ENCODE results near the gene CHCT1.
A peak's percentile ranks its signal among the peaks of the same experiment; 100 is the strongest.
"Not testable (repeated sequence)": the region's sequence is repeated elsewhere in the genome, so short reads cannot be mapped to it uniquely, and the experiment has no call there.

CHCT1 gene

DNA sequence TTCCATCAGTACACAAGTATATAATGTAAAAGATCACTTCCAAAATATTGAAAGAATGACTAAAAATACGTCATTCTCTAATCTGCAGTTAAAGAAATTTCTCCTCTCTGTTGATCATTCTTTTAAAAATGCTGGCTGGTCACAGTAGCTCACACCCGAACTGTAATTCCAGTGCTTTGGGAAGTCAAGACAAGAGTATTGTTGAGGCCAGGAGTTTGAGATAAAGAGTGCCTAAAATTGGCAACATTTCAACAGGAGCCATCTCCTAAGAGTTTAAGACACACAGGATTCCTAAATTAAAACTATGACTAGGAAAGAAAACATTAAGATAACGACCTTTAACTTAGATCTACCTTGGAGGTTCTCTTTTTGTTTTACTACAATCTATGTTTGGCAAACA lies 25.9 kb upstream of the CHCT1 start:
- no peak for DNase-seq (ENCODE audit: low read depth)
- no peak overlapping the region for H3K4me3 ChIP-seq (ENCODE audit: low read depth, low read length)

DNA sequence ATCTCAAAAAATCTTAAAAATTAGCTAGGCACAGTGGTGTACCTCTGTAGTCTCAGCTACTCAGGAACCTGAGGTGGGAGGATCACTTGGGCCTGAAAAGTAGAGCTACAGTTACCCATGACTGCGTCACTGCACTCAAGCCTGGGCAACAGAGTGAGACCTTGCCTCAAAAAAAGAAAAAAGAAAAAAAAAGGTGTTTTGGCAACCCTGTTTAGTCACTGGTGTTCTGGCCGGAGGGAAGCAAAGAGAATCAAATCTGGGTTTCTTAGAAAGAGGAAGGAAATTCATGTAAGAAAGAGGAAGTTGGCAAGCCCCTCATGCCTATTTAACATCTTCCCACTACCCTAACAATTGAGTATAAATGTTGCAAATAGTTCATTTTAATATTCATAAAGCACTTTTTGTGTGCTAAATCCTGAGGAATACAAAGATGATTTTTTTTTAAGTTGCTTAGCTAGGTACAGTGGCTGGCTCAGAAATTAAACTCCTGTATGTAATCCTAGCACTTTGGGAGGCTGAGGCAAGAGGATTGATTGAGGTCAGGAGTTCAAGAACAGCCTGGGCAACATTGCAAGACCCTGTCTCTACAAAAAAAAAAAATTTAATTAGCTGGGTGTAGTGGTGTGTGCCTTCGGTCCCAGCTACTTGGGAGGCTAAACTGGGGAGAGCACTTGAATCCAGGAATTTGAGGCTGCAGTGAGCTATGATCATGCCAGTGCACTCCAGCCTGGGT lies 23.9 kb upstream of the CHCT1 start:
- no peak overlapping the region for H3K4me3 ChIP-seq (ENCODE audit: low read depth, low read length)
- DNase-seq (ENCODE audit: low read depth) = no peak

DNA sequence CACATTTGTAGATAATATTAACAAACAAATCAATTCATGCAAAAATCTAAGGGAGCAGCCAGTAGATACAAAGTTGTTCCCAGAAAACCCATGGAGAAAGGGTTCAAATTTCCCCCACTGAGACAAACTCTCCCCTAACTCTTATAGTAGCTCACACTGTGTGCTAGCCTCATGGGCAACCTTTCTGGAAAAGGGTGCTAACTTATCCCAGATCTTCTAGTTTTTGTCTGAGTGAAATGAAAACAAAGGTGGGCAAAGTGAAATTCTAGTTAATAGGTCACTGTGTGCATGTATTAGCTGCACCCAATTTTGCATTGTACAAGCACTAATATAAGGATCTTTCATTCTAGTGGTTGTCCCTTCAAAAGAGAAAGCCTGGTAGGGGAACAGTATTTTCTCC lies 20.5 kb upstream of the CHCT1 start:
- DNase-seq (ENCODE audit: low read depth) = no peak
- no peak overlapping the region for H3K4me3 ChIP-seq (ENCODE audit: low read depth, low read length)

DNA sequence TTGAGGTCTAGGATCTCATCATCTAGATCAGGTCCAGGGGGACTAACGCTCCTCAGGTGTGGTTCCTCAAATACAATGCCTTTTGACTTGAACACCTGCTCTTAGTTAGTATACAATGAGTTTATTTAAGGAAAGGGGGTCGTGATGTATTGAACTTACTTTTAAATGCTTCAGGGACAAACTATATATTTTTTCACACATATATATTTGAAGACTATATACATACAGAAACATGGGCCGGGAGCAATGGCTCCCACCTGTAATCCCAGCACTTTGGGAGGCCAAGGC lies 18.8 kb upstream of the CHCT1 start:
- H3K4me3 ChIP-seq (ENCODE audit: low read depth, low read length) = no peak overlapping the region
- DNase-seq (ENCODE audit: low read depth) = no peak

DNA sequence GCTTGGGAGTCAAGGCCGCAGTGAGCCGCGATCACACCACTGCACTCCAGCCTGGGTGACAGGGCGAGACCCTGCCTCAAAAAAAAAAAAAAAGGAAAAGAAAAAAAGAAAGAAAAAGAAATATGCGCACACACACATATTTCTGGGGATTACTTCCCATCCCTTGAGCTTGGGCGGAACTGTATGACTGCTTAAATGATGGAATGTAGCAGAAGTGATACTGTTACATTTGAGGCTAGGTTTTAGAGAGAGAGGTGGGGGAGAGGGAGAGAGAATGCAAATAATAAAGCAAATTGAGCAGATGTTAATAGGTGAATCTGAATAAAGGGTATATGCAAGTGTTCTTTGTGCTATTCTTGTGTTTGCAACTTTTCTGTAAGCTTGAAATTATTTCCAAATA lies 18.3 kb upstream of the CHCT1 start:
- no peak overlapping the region for H3K4me3 ChIP-seq (ENCODE audit: low read depth, low read length)
- no peak for DNase-seq (ENCODE audit: low read depth)

DNA sequence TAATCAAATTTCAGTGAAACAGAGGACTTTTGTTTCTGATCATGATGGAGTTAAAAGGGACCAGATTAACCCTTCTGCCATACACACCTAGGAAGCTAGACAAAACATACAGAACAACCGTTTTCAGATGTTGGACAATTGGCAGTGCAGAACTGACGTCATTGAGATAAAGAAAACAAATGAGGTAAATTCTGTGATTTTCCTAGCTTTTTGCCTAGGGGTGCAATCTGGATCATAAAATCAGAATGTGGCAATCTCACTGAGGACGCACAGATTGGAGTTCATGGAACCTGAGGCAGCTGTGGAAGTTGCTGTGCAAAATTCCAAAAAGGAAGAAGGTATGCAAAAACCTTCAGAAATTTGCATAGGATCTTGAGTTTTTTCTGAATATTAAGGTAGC lies 15.4 kb upstream of the CHCT1 start:
- no peak for DNase-seq (ENCODE audit: low read depth)
- H3K4me3 ChIP-seq (ENCODE audit: low read depth, low read length) = no peak overlapping the region

DNA sequence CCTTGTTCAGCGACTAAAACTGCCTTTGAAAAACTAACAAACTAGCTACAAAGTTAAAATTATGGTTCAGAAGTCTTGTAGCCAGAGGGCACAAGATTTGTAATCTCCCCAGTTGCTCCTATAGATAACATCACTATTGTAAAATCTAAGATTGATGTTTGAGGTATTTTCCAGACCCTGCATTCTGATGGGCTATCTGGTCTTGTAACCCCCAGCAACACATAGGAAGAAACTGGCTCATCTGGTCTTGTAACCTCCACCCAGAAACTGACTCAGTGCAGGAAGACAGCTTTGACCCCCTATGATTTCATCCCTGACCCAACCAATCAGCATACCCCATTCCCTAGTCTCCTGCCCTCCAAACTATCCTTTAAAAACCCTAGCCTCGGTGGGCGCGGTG lies 12.3 kb upstream of the CHCT1 start:
- H3K4me3 ChIP-seq (ENCODE audit: low read depth, low read length) = no peak overlapping the region
- DNase-seq (ENCODE audit: low read depth) = no peak

DNA sequence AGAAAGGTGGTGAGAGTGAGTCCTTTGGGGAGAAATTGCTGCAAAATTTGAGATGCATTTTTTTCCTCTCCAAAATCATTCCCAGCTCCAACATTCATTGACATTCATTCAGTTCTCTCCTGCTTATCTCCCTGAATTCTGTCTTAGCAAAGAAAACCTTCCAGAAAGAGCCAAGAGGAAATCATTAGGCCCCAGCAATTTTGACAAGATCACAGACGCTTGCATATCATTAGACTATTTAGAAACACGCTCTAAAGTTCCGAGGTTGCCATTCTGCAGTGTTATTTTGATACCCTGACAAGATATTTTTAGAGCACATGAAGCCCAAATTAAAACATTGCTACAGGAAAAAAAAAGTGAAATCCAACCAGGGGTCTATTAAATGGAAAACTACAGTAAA lies 9.6 kb upstream of the CHCT1 start:
- no peak for DNase-seq (ENCODE audit: low read depth)
- no peak overlapping the region for H3K4me3 ChIP-seq (ENCODE audit: low read depth, low read length)

DNA sequence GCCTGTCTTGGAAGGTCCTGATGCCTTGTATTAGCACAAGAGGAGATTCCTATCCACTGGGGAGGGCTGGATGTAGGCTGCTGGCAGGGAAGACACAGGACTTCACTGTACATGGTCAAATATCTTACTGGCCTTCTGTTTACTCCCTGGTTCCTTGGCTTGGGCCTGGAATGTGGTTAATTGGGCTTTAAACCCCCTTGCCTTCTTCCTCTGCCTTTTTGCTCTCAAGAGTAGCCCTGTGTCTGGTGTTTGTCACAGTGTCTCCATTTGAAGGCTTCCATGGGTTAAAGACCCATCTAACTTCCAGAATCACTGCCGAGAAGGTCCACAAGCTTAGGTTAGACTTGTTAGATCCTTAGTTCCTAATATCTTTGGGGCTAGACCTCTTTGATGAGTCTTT lies 7.1 kb upstream of the CHCT1 start:
- no peak overlapping the region for H3K4me3 ChIP-seq (ENCODE audit: low read depth, low read length)
- no peak for DNase-seq (ENCODE audit: low read depth)

DNA sequence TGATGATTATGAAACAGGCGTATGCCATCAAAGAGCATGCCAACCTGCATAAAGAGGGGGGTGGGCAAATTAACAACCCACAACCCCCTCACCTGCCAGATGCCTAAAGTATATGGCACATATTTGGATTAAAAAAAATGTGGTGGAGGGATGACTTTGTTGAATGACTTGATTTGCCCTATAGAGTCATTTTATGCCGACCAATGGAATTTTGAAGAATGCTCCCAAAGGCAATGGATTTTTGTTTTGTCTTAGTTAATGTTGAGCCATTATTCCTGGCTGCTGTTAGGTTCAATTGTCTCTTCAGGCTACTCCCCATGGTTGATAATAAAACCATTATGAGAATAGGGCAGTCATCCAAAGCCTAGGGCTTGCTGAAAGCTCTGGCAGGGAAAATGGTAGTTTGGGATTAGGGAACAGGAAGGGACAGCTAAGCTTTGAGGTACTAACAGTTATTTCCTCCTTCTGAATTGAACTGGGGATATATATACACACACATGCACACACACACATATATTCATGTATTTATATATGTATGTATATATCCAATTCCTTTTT lies 5.8 kb upstream of the CHCT1 start:
- no peak for DNase-seq (ENCODE audit: low read depth)
- no peak overlapping the region for H3K4me3 ChIP-seq (ENCODE audit: low read depth, low read length)

DNA sequence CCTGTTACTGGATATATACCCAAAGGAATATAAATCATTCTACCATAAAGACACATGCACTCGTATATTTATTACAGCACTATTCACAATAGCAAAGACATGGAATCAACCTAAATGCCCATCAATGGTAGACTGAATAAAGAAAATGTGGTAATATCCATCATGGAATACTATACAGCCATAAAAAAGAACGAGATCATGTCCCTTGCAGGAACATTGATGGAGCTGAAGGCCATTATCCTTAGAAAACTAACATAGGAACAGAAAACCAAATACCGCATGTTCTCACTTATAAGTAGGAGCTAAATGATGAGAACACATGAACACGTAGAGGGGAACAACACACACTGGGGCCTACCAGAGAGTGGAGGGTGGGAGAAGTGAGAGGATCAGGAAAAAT lies 3.3 kb upstream of the CHCT1 start:
- H3K4me3 ChIP-seq (ENCODE audit: low read depth, low read length); DNase-seq (ENCODE audit: low read depth): not testable (repeated sequence)

DNA sequence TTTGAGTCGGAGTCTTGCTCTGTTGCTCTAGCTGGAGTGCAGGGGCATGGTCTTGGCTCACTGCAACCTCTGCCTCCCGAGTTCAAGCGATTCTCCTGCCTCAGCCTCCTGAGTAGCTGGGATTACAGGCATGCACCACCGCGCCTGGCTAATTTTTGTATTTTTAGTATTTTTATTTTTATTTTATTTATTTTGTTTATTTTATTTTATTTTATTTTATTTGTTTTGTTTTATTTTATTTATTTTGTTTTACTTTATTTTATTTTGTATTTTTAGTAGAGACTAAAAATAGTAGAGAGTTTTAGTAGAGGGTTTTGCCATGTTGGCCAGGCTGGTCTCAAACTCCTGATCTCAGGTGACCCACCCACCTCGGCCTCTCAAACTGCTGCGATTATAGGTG lies 2.4 kb upstream of the CHCT1 start:
- DNase-seq (ENCODE audit: low read depth); H3K4me3 ChIP-seq (ENCODE audit: low read depth, low read length): not testable (repeated sequence)

DNA sequence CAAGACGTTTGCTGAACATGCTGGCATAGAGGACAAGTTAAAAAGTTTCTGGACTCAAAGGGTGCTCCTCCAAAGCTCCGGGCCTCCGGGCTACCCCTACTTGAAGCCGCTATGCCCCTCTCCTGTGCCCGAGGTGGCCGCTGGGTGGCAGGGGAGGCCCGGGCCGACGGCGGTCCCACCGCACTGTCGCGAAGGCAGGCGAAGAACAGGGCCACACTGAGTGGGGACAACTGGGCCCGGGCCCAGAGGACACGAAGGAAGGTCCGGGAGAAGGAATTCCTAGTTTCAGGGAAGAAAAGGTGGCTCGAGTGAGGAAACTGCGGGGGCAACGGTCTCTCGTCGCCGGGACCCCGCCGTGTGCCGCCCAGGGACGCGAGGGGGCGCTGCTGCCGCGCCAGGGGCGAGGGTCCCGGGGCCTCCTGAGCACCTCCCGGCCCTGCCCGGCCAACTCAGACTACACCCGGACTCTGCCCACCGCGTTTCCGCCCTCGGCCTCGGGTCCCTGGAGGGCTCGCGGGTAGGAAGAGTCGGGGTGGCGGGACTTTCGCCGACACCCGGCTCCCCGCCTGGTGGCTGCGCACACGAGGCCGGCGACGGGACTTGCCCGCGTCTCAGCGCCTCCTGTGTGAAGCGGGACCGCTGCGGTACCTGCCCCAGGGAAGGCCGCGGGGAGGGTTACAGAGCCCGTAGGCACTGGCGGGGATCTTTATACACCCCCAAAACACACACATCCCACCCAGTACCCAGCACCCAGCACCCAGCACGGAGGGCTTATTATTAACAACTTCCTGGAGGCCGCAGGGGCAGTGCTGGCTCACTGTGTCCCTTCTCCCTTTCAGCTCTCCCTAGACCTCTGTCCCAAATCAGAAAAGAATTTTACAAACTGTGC lies 772 bp upstream of the CHCT1 start:
- H3K4me3 ChIP-seq (ENCODE audit: low read depth, low read length) = peak overlapping the region; percentile 53
- no peak for DNase-seq (ENCODE audit: low read depth)

DNA sequence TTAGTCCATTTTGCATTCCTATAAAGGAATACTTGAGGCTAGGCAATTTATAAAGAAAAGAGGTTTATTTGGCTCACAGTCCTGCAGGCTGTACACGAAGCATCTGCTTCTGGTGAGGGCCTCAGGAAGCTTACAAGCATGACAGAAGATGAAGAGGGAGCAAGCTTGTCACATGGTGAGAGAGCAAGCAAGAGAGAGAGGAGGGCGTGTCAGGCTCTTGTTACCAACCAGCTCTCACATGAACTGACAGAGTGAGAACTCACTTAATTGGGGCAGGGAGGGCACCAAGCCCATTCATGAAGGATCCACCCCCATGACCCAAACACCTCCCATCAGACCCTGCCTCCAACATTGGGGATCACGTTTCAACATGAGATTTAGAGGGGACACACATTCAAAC lies 1.6 kb downstream of the CHCT1 start:
- no peak overlapping the region for H3K4me3 ChIP-seq (ENCODE audit: low read depth, low read length)
- no peak for DNase-seq (ENCODE audit: low read depth)

DNA sequence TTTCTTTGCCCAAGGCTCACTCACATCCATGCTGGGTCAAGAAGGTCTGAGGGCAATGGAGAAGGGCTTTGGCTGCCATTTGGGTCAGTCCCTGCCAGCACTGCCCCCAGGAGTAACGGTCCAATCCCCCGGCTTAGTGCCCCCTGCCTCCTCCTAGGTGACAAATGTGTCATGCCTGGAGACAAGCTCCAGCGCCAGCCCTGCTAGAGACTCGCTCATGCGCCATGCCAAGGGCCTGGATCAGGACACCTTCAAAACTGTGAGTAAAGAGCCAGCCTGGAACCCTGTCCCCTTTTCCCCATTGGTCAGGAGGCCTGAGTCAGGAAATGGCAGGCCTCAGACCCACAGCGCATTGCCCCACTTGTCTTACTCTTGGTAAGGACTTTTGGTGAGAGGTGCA lies 3.3 kb downstream of the CHCT1 start:
- no peak overlapping the region for H3K4me3 ChIP-seq (ENCODE audit: low read depth, low read length)
- DNase-seq (ENCODE audit: low read depth) = no peak

DNA sequence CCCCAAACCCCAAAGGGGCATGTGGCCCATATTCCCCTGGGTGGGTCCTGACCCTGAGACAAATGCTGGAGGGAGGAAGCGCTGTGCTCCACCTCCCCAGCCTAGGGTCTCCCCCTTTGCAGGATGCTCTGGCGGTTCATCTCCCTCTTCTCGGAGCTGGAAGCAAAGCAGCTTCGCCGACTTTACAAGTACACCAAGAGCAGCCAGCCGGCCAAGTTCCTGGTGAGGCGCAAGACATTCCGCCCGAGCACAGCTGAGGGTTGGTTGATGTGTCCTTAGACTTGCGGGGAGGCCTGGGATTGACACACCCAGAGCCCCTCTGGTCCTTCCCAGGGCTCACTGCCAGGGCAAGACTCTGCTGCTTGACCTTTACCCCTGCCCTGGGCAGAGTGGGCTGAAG lies 4.3 kb downstream of the CHCT1 start:
- DNase-seq (ENCODE audit: low read depth) = no peak
- no peak overlapping the region for H3K4me3 ChIP-seq (ENCODE audit: low read depth, low read length)

DNA sequence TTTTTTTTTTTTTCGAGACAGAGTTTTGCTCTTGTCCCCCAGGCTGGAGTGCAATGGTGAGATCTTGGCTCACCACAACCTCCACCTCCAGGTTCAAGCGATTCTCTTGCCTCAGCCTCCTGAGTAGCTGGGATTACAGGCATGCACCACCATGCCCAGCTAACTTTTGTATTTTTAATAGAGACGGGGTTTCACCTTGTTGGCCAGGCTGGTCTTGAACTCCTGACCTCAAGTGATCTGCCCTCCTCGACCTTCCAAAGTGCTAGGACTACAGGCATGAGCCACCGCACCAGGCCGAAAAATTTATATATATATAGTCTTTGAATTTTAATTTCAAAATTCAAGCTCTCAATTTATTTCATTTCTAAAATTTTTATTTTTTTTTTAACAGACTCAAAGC lies 6.2 kb downstream of the CHCT1 start:
- not testable (repeated sequence) for H3K4me3 ChIP-seq (ENCODE audit: low read depth, low read length); DNase-seq (ENCODE audit: low read depth)

DNA sequence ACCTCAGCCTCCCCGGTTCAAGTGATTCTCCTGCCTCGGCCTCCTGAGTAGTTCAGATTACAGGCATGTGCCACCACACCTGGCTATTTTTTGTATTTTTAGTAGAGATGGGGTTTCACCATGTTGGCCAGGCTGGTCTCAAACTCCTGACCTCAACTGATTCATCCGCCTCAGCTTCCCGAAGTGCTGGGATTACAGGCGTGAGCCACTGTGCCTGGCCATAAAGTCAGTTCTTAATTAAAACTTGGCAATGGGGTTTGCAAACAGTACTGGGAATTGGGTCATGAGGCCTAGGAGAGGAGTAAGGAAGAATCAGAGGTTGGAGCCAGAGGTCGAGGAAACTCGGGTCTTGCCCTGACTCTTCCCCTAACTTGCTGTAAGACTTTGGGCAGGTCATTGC lies 8.3 kb downstream of the CHCT1 start:
- not testable (repeated sequence) for H3K4me3 ChIP-seq (ENCODE audit: low read depth, low read length); DNase-seq (ENCODE audit: low read depth)

DNA sequence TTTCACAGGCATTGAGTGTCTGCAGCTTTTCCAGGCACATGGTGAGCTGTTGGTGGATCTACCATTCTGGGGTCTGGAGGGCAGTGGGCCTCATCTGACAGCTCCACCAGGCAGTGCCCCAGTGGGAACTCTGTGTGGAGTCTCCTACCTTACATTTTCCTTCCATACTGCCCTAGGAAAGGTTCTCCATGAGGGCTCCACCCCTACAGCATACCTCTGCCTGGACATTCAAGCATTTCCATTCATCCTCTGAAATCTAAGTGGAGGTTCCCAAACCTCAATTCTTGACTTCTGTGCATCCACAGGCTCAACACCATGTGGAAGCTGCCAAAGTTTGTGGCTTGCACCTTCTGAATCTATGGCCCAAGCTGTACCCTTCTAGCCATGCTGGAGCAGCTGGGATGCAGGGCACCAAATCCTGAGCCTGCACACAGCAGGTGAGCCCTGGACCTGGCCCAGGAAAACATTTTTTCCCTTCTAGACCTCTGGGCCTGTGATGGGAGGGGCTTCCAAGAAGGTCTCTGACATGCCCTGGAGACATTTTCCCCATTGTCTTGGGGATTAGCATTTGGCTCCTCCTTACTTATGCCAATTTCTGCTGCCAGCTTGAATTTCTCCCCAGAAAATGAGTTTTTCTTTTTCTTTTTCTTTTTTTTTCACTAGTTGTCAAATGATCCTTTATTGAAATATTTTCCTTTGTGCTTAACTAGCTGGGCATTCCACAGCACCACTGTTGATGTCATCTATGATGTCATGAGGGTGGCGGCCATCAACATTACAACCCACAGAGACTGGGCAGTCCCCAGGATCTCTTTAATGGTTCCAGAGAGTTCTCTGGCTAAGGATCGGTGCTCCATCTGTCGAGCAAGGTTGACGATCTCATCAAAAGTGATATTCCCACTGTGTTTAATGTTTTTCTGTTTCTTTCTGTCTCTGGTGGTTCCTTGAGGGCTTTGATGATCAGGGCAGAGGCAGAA lies 11.0 kb downstream of the CHCT1 start:
- DNase-seq (ENCODE audit: low read depth); H3K4me3 ChIP-seq (ENCODE audit: low read depth, low read length): not testable (repeated sequence)

Measured in skeletal muscle cell (primary cell).